Measurements from ENCODE around the gene UQCRQ.

UQCRQ gene

DNA sequence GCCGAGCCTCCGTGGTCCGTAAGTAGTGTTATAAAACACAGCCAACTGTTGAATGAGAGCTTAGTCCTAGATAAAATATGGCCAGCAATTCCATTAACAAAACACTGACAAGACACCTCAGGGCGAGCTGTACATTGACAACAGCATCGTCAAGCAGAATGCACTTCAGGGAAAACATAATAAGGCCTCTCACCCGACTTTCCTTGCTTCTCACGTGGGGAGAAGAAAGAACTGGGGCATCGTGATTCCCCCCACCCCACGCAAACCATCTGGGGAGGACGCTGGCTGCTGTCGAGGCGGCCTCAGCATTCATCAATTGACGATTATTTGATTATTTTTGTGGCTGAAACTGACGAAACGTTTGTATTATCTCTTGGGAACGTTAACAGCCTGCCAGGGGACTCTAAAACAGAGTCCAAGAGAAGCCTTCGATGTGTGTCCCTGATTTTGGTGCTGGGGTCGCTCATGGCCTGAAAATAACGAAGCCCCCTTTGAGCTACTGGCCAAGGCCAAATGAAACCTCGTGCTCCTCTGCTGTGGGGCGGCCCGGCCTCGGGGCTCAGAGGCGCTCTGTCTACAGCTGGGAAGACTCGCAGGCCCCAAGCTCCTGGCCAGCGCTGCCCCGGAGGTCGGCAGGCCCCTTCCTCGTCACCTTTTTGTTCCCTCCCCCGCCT lies 637 bp upstream of the UQCRQ start:
- in situ Hi-C loops (cut with MboI; ENCODE audit: low pct_unique_long_range_greater_than_20kb, low sequenced_read_pairs) = no loop called here
- no peak for DNase-seq

DNA sequence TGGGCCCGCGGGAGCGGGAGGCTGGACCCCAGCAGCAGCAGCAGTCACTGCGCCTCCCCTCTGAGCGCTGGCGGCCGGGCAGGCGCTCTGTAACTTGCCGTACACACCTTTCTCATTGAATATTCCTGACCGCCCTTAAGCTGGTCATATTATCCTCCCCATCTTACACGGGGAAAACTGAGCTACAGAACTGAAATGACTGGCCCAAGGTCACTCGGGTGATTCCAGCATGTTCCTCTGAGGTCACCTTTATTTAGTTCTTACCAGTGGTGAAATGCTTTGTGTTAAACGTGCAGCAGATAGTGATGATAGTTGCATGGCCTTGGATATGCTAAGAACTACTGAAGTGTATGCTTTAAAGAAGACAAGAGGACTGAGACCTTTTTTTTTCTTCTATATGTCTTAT lies 607 bp downstream of the UQCRQ start:
- no peak for DNase-seq
- in situ Hi-C loops (cut with MboI; ENCODE audit: low pct_unique_long_range_greater_than_20kb, low sequenced_read_pairs) = no loop called here

DNA sequence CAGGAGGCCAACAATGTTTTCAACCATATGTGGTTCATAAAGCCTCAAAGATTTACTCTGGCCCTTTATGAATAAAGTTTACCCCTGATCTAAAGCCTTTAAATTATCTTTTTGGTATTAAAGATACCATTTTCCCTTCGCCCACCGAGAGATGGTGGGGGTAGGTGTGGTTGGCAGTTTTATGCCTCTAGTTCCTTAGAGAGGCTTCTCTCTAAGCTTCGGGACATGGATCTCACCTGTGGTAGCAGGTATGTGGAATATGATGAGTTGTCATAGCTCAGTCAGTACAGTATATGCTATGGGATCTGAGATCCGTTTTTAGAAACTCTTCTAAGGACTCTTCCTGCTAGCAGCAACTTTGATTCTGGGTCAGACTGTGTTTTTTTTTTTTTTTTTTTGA lies 2.3 kb downstream of the UQCRQ start:
- no peak for DNase-seq
- in situ Hi-C loops (cut with MboI; ENCODE audit: low pct_unique_long_range_greater_than_20kb, low sequenced_read_pairs) = no loop called here

DNA sequence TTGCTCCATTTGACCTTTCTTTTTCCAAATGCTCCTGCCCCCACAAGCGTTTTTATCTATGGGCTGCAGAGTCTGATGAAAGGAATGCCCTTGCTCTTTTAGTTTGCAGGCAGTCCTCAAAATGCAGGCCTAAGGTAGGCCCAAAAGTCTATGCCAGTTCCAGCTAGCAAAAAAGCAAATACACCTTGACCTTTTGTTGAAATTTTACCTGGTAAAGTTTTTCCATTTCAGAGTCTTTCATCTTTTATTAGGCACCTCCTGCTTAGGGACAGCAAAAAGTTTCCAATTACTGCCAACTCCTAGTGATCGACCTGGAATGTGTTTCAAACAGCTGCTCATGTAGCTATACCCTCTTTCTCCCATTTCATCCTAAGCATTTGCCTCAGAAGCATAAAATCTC lies 4.4 kb downstream of the UQCRQ start:
- no peak for DNase-seq
- in situ Hi-C loops (cut with MboI; ENCODE audit: low pct_unique_long_range_greater_than_20kb, low sequenced_read_pairs) = no loop called here

DNA sequence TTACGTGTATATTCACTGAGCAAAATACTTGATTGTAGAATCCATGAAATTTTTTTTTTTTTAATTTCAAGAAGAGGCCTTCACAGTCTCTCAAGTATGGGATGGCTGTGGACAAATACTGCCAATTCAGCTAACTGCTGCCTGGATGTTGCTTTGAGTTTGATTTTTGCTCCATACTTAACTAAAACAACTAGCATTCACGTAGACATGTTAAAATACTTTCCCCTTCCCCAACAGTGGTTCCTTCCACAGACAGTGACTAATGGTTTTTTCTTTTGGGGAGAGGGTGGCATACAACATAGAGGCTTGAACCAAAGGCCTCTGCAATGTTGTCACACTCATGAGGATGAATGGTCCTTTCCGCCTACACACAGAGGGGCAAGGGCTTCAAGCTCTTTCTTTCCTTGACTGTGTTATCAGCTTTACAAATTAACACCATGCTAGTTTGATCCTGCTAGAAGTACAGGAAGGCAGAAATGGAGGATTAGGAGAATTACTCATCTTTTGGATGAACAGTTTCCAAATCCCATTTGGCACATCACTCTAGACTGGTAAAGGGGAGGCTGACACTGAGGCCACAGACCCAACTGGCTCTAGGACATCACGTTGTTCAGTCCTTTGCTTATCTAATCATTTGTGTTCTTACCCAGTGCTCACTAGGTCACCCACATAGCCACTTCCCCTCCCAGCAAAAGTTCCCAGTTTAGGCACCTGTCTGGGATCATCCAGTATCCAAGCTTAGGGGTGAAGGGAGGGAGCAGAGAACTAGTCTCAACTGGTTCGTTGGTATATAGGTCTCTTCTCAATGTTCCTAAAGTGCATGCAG lies 5.2 kb downstream of the UQCRQ start:
- no peak for DNase-seq
- in situ Hi-C loops (cut with MboI; ENCODE audit: low pct_unique_long_range_greater_than_20kb, low sequenced_read_pairs) = no loop called here

DNA sequence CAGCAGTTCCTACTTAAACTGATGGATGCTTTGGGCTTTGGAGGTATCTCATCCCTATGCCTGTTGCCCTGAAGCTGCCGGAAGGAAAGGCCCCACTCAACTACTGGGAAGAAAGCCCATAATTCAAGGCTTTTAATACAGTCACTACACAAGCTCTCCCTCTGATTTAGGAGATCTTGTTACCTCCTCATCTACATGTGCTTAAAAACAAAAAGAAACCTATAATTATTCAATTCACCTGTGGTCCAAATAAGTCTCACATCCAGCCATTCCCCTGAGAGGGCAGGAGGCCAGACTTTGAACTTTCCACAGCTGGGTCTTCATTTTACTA lies 6.3 kb downstream of the UQCRQ start:
- no peak for DNase-seq
- in situ Hi-C loops (cut with MboI; ENCODE audit: low pct_unique_long_range_greater_than_20kb, low sequenced_read_pairs) = no loop called here

DNA sequence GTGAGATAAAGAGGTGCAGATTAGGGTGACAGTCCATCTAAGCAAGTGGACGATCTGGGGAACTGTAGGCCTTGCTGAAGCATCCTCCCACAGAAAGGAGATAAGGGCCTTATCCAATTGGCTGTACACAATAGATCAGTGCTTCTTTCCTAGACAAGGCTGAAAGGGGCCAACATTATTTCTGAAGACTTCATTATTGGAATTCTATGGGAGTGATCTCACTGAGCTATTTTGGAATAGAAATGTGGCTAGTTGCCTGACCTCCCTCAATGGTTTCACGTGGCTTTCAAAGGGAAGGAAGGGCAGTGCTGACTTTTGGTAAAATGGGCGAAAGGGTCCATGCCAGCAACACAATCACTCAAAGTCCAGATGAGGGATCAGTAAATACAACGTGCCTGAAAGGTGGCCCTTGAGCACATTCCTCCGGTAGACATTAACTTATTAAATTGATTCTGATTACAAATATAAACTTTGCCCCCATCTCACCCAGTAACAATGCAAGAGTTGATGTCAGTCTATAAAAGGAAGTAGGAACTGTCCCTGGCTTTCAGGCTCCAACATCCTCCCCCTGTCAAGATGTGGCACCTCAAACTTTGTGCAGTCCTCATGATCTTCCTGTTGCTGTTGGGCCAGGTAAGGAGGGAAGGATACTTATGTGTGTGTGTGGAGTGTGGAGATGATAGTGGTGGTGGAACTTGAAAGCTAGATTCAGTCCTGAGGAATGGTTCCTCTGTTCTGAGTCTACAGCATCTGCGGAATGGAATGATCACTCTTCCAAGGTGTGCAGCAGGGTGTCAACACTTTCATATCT lies 6.9 kb downstream of the UQCRQ start, which contains the start of gene LEAP2:
TSS of gene LEAP2 (plus strand) at position 550 of the 811 bp plus-strand sequence. CDS start at position 577, 27 bp downstream.
- DNase-seq = no peak

DNA sequence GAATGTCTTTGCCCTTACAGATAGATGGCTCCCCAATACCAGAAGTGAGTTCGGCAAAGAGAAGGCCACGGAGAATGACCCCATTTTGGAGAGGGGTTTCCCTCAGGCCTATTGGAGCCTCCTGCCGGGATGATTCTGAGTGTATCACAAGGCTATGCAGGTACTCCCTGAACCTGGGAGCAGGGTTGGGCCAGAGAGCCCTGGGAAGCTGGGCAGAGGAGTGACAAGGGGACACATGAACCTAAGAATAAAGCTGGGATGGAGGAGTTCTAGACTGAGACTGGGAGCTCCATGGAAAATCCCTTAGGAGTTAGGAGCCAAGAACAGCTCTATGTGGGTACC lies 7.5 kb downstream of the UQCRQ start:
- in situ Hi-C loops (cut with MboI; ENCODE audit: low pct_unique_long_range_greater_than_20kb, low sequenced_read_pairs) = no loop called here
- DNase-seq = no peak

More for the DNA sequence above, 6.9 kb downstream of the UQCRQ start, which contains the start of gene LEAP2:
- in situ Hi-C loops (cut with MboI; ENCODE audit: low pct_unique_long_range_greater_than_20kb, low sequenced_read_pairs) = no loop called here

DNA sequence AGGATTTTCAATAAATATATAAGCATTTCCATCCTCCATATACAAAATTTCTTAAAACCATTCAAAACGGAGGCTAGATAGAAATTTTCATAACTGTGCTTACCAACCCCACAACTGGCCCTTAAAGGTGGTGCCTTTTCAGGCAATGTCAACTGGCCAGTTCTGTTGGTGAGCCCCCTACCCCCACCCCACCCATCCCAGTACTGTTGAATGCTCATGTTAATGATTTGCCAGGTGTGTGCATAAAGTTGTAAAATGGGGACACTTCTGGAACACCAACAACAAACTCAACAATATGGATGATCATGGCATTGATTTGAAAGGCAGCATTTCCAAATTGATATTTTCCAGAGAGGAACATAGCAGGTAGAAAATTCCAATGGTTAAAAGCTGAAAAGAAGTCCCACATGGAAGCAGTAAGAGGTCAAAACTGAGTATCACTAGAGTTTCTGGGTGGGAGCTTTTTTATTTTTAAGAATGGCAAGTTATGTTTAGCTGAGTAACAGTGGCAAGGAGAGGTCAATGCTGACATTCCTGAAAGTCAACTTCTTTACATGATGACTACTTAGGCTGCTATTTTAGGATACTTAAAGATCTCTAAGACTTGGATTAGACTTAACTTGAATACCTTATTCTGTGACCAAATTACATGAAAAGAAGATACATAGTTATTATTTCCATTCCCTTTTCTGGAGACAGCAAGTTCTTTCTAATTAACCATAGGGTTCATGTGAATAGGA lies 9.7 kb downstream of the UQCRQ start:
- in situ Hi-C loops (cut with MboI; ENCODE audit: low pct_unique_long_range_greater_than_20kb, low sequenced_read_pairs) = no loop called here
- no peak for DNase-seq

DNA sequence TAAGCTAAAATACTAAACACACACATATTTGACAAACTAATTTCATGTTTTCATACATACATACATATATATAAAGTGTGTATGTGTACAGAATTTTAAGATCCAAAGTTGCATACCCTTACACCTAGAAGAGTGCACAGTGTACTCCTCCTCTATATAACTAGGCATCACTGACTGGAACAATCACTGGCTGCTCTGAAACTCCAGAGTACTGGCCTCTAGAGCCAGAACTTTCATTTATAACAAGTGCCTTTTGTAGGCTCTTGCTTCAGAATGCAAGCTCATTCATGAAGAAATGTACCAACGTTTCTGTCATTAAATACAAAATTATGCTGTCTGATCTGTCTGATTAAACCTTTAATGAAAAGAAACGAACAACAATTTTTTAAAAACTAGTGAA lies 11.0 kb downstream of the UQCRQ start:
- DNase-seq = no peak
- in situ Hi-C loops (cut with MboI; ENCODE audit: low pct_unique_long_range_greater_than_20kb, low sequenced_read_pairs) = no loop called here

DNA sequence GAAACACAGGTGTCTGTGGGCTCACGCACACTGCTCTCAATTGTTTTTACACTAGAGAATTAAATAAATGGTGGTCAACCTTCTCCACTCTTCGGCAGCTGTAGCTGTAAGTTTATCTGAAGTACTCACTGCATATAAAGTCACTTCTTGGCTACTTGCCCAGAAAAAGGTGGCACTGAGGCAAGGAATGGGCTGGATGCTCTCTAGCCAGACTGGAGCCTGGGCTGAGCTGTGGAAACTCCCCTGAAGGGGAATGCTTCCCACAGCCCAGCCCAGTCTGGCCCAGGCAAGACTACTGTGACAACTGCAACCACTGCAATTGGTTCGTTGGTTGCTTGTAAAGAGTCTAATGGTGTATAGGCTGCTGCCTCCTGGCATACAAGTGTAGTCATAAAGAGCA lies 11.5 kb downstream of the UQCRQ start:
- DNase-seq = no peak

DNA sequence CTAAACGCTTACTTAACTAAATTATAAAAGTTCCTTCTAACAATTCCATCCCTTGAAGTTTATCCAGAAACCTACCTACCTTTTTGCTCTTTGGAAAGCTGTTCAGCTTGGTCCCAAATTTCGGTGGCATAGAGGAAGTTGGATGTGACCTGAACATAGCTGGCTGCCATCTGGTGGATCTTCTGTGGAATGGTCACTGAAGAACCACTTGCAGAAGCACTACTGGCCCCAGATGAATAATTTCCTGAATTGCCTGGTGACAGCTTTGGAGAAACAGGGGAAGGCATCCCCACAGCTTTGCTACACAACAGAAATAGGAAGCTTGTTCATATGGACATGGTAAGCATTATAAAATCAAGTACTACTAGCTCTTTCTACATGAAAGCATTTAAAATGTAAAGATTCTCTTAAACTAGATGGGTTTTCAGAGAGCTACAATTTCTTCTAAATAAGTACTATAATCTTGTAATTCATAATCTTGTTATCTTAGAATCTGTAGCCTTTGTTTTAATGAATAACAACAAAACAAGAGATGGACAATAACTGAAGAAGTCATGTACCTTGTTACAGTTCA lies 16.9 kb downstream of the UQCRQ start:
- DNase-seq = peak; percentile 80
- in situ Hi-C loops (cut with MboI; ENCODE audit: low pct_unique_long_range_greater_than_20kb, low sequenced_read_pairs) = no loop called here

More for the DNA sequence above, 11.5 kb downstream of the UQCRQ start:
- in situ Hi-C loops (cut with MboI; ENCODE audit: low pct_unique_long_range_greater_than_20kb, low sequenced_read_pairs) = no loop called here

DNA sequence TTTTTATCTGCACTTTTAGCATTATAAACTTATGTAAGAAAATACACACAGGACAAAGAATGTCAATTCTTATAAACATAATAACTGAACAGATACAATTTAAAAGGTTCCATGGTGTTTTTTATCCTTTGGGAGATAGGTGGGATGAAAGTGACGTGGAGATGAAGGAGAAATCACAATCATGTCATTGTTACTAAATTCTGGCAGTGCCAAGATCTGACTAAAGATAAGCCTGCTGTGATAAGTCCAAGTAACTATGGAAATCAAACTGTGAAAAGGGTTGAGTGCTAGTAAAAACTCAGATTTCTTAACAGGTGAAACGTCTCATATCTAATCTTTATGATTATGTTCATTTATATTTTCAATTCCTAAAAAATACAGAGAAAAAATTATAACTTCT lies 18.1 kb downstream of the UQCRQ start:
- no peak for DNase-seq
- in situ Hi-C loops (cut with MboI; ENCODE audit: low pct_unique_long_range_greater_than_20kb, low sequenced_read_pairs) = no loop called here

DNA sequence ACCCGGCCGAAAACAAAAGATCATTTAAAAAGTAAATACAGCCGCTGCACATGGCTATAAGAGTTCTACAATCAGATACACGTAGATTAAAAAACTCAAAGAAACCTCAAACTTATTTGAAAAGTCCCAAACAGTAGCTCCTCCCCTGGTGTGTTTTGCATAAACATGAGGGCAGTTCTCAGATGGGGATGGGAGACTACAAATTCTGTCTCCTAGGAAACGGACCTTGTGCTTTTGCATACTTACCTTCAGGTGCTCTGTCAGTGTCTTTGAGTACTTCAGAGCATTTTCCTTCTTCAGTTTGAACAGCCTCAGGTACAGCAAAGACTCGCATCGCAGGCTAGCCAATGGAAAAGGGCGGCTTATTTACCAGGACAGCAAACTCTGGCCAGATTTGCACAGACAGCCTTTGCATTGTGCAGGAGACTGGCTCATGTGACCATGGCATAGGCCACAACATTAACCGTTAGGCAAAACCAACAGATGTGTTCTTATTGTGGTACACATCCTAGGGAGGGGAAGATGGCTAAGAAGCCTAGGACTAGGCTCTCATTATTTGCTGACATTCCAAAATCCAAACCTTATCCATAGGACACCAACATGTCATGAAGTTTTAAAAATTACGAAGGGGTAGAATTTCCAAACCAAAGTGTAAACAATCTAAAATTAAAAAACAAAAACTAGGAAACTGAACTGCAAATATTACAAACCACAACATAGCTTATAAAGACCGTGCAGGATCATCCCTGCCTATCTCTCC lies 19.8 kb downstream of the UQCRQ start:
- in situ Hi-C loops (cut with MboI; ENCODE audit: low pct_unique_long_range_greater_than_20kb, low sequenced_read_pairs) = no loop called here
- no peak for DNase-seq

DNA sequence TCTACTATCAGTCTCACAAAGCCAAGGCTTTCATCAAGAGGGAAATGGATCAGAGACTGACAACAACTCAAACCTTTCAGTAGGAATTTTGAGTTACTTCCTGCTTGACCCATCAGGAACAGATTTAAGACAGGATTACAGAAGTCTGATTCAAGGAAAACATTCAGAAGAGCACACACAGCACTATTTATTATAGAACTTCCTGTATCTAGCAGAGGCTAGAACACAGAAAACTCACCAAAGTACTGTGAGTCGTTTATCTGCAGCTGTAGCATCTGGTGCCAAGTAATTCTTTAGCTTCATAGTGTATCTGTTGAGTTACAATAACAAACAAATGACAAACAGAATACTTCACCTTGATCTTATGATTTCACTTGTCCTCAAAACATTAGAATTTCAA lies 20.8 kb downstream of the UQCRQ start:
- DNase-seq = no peak
- in situ Hi-C loops (cut with MboI; ENCODE audit: low pct_unique_long_range_greater_than_20kb, low sequenced_read_pairs) = no loop called here

DNA sequence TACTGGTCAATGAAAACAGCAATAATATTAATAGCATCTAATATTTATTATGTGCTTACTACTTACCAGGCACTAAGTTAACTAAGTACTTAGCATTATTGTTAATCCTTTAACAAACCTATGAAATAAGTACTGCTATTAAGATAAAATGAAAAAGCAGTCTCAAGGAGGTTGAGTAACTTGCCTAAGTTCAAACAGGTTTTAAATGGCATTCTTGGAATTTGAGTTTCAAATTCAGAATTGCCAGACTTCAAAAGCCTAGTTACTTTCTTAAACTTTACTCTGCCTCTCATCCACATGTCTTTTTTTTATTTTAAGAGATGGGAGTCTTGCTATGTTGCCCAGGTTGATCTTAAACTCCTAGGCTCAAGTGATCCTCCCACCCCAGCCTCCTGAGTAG lies 23.1 kb downstream of the UQCRQ start:
- in situ Hi-C loops (cut with MboI; ENCODE audit: low pct_unique_long_range_greater_than_20kb, low sequenced_read_pairs) = no loop called here
- DNase-seq = no peak

DNA sequence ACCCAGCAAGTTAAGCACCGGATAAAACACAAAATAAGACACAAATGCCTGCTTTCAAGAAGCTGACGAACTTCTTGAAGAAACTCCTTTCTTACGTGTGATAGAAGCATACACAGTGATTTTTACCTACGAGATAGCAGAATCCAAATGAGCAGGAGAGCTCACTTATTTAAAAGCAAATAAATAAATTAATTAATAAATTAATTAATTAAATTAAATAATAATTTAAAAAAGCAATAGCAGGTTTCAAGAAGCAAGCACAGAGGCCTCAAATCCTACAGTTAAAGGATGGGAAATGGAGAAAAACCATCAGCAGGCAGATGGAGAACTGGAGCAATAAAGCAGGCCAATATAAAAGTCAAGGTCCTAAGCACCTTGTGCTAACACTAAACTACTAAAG lies 24.4 kb downstream of the UQCRQ start:
- in situ Hi-C loops (cut with MboI; ENCODE audit: low pct_unique_long_range_greater_than_20kb, low sequenced_read_pairs) = no loop called here
- no peak for DNase-seq

DNA sequence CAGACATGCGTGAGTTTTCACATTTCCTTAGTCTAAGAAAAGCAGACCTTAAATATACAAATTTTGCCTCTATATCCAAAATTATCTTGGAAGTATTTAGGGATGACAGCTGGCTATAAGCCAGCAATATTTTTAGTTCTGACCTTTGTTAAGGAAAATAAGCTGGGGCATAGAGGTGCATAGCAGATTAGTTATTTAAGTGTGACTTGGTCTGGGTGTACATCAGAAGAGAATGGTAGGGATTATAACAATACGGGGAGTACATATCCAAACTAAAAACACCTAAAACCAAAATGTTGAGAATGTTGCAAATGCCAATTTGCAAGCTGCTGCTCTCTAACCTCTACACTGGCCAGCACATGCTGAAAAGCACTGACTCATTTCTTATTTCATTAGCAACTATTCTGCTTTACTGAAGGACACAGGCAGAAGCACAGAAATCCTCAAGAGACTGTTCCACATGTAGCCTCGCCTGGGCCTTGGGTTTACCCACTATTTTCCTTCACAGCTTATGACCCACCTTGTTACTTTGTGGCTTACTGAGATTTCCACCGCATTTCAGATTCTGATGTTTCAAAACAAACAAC lies 29.4 kb downstream of the UQCRQ start:
- in situ Hi-C loops (cut with MboI; ENCODE audit: low pct_unique_long_range_greater_than_20kb, low sequenced_read_pairs) = no loop called here
- DNase-seq = no peak
